BE2C (cell line): ENCODE data around the gene WASF3.
"Not testable (repeated sequence)": the region's sequence is repeated elsewhere in the genome, so short reads cannot be mapped to it uniquely, and the experiment has no call there.

Experiments used
- DNase-seq: peaks from one replicate; pipeline ENCODE4 v3.0.0-alpha.2; 2020
- H3K27me3 ChIP-seq: fragments of 250-450 bp; sonication (Bioruptor Pico); 2 replicates; pipeline ENCODE4 v1.5.1; 2020; ENCODE audit warnings: mild to moderate bottlenecking
- H3K36me3 ChIP-seq: fragments of 250-450 bp; sonication (Bioruptor Pico); 2 replicates; pipeline ENCODE4 v1.5.1; 2020; ENCODE audit warnings: mild to moderate bottlenecking
- H3K4me1 ChIP-seq: fragments of 250-450 bp; sonication (Bioruptor Pico); 2 replicates; pipeline ENCODE4 v1.5.1; 2020
- H3K4me3 ChIP-seq: 2 replicates; pipeline ENCODE4 v1.5.1; 2011; ENCODE audit warnings: low read depth, low read length
- H3K9me3 ChIP-seq: fragments of 250-450 bp; sonication (Bioruptor Pico); 2 replicates; pipeline ENCODE4 v1.5.1; 2020
- TF ChIP-seq, protein P1 (sequence below): IDR thresholded peaks from 2 replicates; pipeline ENCODE4 v1.5.1; 2012; ENCODE audit warnings: mild to moderate bottlenecking, low read depth, low read length

WASF3 gene

GRCh38 chr13:26626271-26626670 is 68.8 kb downstream of the WASF3 start:
- no peak for DNase-seq
- TF ChIP-seq, protein P1, sequence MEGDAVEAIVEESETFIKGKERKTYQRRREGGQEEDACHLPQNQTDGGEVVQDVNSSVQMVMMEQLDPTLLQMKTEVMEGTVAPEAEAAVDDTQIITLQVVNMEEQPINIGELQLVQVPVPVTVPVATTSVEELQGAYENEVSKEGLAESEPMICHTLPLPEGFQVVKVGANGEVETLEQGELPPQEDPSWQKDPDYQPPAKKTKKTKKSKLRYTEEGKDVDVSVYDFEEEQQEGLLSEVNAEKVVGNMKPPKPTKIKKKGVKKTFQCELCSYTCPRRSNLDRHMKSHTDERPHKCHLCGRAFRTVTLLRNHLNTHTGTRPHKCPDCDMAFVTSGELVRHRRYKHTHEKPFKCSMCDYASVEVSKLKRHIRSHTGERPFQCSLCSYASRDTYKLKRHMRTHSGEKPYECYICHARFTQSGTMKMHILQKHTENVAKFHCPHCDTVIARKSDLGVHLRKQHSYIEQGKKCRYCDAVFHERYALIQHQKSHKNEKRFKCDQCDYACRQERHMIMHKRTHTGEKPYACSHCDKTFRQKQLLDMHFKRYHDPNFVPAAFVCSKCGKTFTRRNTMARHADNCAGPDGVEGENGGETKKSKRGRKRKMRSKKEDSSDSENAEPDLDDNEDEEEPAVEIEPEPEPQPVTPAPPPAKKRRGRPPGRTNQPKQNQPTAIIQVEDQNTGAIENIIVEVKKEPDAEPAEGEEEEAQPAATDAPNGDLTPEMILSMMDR = no peak
- Histone ChIP-seq H3K9me3 (no peaks in the 10 kb centered on the region), H3K27me3 (no peaks in the 10 kb centered on the region), H3K36me3 (no peaks in the 10 kb centered on the region), H3K4me3 (no peak overlapping the region), H3K4me1 (no peaks in the 10 kb centered on the region)

DNA sequence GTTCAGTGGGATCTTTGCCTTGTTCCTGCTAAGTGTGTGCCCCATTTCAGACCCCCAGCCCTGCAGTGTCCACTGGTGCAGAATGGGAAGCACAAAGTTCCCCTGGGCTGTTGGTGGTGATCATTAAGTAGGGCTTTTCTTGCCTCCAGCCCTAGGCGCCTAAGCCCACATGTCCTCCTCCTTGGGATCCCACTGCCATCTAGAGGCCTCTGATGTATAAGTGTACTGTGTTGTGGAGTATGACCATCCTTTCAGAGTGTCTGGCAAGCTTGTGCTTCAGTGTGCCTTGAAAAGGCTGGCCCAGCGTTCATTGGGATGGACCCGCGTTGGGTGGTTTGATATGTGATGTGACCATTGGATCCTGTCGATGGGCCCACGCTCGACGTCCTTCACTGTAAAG is 71.2 kb downstream of the WASF3 start:
- Histone ChIP-seq H3K36me3 (no peaks in the 10 kb centered on the region), H3K27me3 (no peaks in the 10 kb centered on the region), H3K4me3 (no peak overlapping the region), H3K9me3 (no peaks in the 10 kb centered on the region), H3K4me1 (no peaks in the 10 kb centered on the region)
- no peak for DNase-seq
- TF ChIP-seq, protein P1 = peak; percentile 25; the same call in 1 of the 2 replicates

- no peak overlapping the region for H3K4me3 ChIP-seq
Measured at GRCh38 chr13:26629260-26629825, 71.9 kb downstream of the WASF3 start.

DNA sequence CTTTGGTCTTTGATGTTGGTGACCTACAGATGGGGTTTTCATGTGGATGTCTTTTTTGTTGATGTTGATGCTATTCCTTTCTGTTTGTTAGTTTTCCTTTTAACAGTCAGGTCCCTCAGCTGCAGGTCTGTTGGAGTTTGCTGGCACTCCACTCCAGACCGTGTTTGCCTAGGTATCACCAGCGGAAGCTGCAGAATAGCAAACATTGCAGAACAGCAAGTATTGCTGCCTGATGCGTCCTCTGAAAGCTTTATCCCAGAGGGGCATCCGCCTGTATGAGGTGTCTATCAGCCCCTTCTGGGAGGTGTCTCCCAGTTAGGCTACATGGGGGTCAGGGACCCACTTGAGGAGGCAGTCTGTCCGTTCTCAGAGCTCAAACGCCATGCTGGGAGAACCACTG is 78.2 kb downstream of the WASF3 start:
- H3K4me1 ChIP-seq, H3K36me3 ChIP-seq, H3K4me3 ChIP-seq, H3K9me3 ChIP-seq, H3K27me3 ChIP-seq, DNase-seq: not testable (repeated sequence)

More at GRCh38 chr13:26629260-26629825, 71.9 kb downstream of the WASF3 start:
- Histone ChIP-seq H3K9me3 (no peaks in the 10 kb centered on the region), H3K36me3 (no peaks in the 10 kb centered on the region), H3K27me3 (no peaks in the 10 kb centered on the region), H3K4me1 (no peaks in the 10 kb centered on the region)
- TF ChIP-seq, protein P1 = peak; percentile 41
- peak; percentile 21 for DNase-seq

- not testable (repeated sequence) for H3K9me3 ChIP-seq, DNase-seq, H3K36me3 ChIP-seq, H3K4me1 ChIP-seq, H3K4me3 ChIP-seq, H3K27me3 ChIP-seq
Measured at GRCh38 chr13:26636073-26636472, 78.6 kb downstream of the WASF3 start.

- Histone ChIP-seq H3K9me3 (0 out of 2 replicates have a peak, but pooled peaks cover 2% of the 10 kb centered on the region), H3K4me3 (no peak overlapping the region), H3K36me3 (no peaks in the 10 kb centered on the region), H3K27me3 (no peaks in the 10 kb centered on the region), H3K4me1 (no peaks in the 10 kb centered on the region)
- DNase-seq = no peak
- TF ChIP-seq, protein P1 = no peak
Measured at GRCh38 chr13:26646603-26647002, 89.1 kb downstream of the WASF3 start.

- TF ChIP-seq, protein P1 = no peak
- no peaks in the 10 kb centered on the region for H3K4me1 ChIP-seq
- H3K9me3 ChIP-seq = 0 out of 2 replicates have a peak, but pooled peaks cover 2% of the 10 kb centered on the region
- H3K27me3 ChIP-seq = no peaks in the 10 kb centered on the region; the same call in 1 of the 2 replicates
- no peak for DNase-seq
- H3K4me3 ChIP-seq = no peak overlapping the region
- H3K36me3 ChIP-seq = no peaks in the 10 kb centered on the region
Measured at GRCh38 chr13:26651234-26651633, 93.8 kb downstream of the WASF3 start.
